ENCODE measurements around the gene ACYP2. TPM values are rescaled to one million over a fixed set of nuclear protein-coding genes. Genes with fewer than 3 reads are reported as not detected.

ACYP2 gene
- total RNA-seq, 1 experiment from 2014 or later = 22.8 TPM

- Histone ChIP-seq H3K4me1 (ENCODE audit: low read length) (no peaks in the 10 kb centered on the region), H3K27me3 (ENCODE audit: low read length) (no peaks in the 10 kb centered on the region), H4K20me1 (ENCODE audit: insufficient read depth, low read depth, low read length) (no peaks in the 10 kb centered on the region), H3K9me2 (replicated peaks; ENCODE audit: insufficient read depth, low read length) (no peaks in the 10 kb centered on the region), H3K9ac (ENCODE audit: low read length) (no peak overlapping the region), H3K27ac (ENCODE audit: low read length) (no peak overlapping the region), H3K4me2 (ENCODE audit: low read depth, low read length, poor library complexity, severe bottlenecking) (no peak overlapping the region), H3K79me2 (ENCODE audit: low read length) (no peaks in the 10 kb centered on the region), H3K36me3 (ENCODE audit: insufficient read depth, low read length) (no peaks in the 10 kb centered on the region), H2AFZ (ENCODE audit: low read length) (no peak overlapping the region), H3K4me3 (ENCODE audit: low read length) (no peak overlapping the region), H3K9me3 (ENCODE audit: low read length) (no peaks in the 10 kb centered on the region)
- no peak for DNase-seq
Measured at GRCh38 chr2:54224997-54225396, 109.6 kb downstream of the ACYP2 start.

- Histone ChIP-seq H3K27ac (ENCODE audit: low read length) (no peak overlapping the region), H3K27me3 (ENCODE audit: low read length) (no peaks in the 10 kb centered on the region), H3K4me1 (ENCODE audit: low read length) (no peaks in the 10 kb centered on the region), H2AFZ (ENCODE audit: low read length) (no peak overlapping the region), H3K9me2 (replicated peaks; ENCODE audit: insufficient read depth, low read length) (no peaks in the 10 kb centered on the region), H3K9me3 (ENCODE audit: low read length) (no peaks in the 10 kb centered on the region), H3K79me2 (ENCODE audit: low read length) (no peaks in the 10 kb centered on the region), H3K4me3 (ENCODE audit: low read length) (no peak overlapping the region), H3K4me2 (ENCODE audit: low read depth, low read length, poor library complexity, severe bottlenecking) (no peak overlapping the region), H3K9ac (ENCODE audit: low read length) (no peak overlapping the region), H4K20me1 (ENCODE audit: insufficient read depth, low read depth, low read length) (no peaks in the 10 kb centered on the region), H3K36me3 (ENCODE audit: insufficient read depth, low read length) (no peaks in the 10 kb centered on the region)
- DNase-seq = no peak
Measured at GRCh38 chr2:54226260-54226659, 110.8 kb downstream of the ACYP2 start.

- no peaks in the 10 kb centered on the region for H3K9me3 ChIP-seq (ENCODE audit: low read length)
- no peak overlapping the region for H3K27ac ChIP-seq (ENCODE audit: low read length)
- H4K20me1 ChIP-seq (ENCODE audit: insufficient read depth, low read depth, low read length) = no peaks in the 10 kb centered on the region
- no peak overlapping the region for H3K4me2 ChIP-seq (ENCODE audit: low read depth, low read length, poor library complexity, severe bottlenecking)
- no peaks in the 10 kb centered on the region for H3K9me2 ChIP-seq (replicated peaks; ENCODE audit: insufficient read depth, low read length)
- H3K27me3 ChIP-seq (ENCODE audit: low read length) = no peaks in the 10 kb centered on the region
- H3K79me2 ChIP-seq (ENCODE audit: low read length) = no peaks in the 10 kb centered on the region
- H3K4me1 ChIP-seq (ENCODE audit: low read length) = no peaks in the 10 kb centered on the region
- H3K9ac ChIP-seq (ENCODE audit: low read length) = no peak overlapping the region
- H3K4me3 ChIP-seq (ENCODE audit: low read length) = no peak overlapping the region
- no peaks in the 10 kb centered on the region for H3K36me3 ChIP-seq (ENCODE audit: insufficient read depth, low read length)
- DNase-seq = no peak
- H2AFZ ChIP-seq (ENCODE audit: low read length) = no peak overlapping the region
Measured at GRCh38 chr2:54227798-54228197, 112.4 kb downstream of the ACYP2 start.

GRCh38 chr2:54228945-54229344, 113.5 kb downstream of the ACYP2 start:
- Histone ChIP-seq H3K4me3 (ENCODE audit: low read length) (no peak overlapping the region), H3K9me3 (ENCODE audit: low read length) (no peaks in the 10 kb centered on the region), H3K36me3 (ENCODE audit: insufficient read depth, low read length) (no peaks in the 10 kb centered on the region), H3K4me2 (ENCODE audit: low read depth, low read length, poor library complexity, severe bottlenecking) (no peak overlapping the region), H3K79me2 (ENCODE audit: low read length) (no peaks in the 10 kb centered on the region), H4K20me1 (ENCODE audit: insufficient read depth, low read depth, low read length) (no peaks in the 10 kb centered on the region), H3K27me3 (ENCODE audit: low read length) (no peaks in the 10 kb centered on the region), H3K4me1 (ENCODE audit: low read length) (no peaks in the 10 kb centered on the region), H3K27ac (ENCODE audit: low read length) (no peak overlapping the region), H3K9me2 (replicated peaks; ENCODE audit: insufficient read depth, low read length) (no peaks in the 10 kb centered on the region), H3K9ac (ENCODE audit: low read length) (no peak overlapping the region), H2AFZ (ENCODE audit: low read length) (no peak overlapping the region)
- no peak for DNase-seq

- Histone ChIP-seq H3K4me2 (ENCODE audit: low read depth, low read length, poor library complexity, severe bottlenecking) (no peak overlapping the region), H3K27me3 (ENCODE audit: low read length) (no peaks in the 10 kb centered on the region), H3K9me3 (ENCODE audit: low read length) (no peaks in the 10 kb centered on the region), H3K79me2 (ENCODE audit: low read length) (no peaks in the 10 kb centered on the region), H3K4me3 (ENCODE audit: low read length) (no peak overlapping the region), H4K20me1 (ENCODE audit: insufficient read depth, low read depth, low read length) (no peaks in the 10 kb centered on the region), H3K4me1 (ENCODE audit: low read length) (no peaks in the 10 kb centered on the region), H3K36me3 (ENCODE audit: insufficient read depth, low read length) (no peaks in the 10 kb centered on the region), H3K27ac (ENCODE audit: low read length) (no peak overlapping the region), H3K9me2 (replicated peaks; ENCODE audit: insufficient read depth, low read length) (no peaks in the 10 kb centered on the region), H2AFZ (ENCODE audit: low read length) (no peak overlapping the region), H3K9ac (ENCODE audit: low read length) (no peak overlapping the region)
- no peak for DNase-seq
Measured at GRCh38 chr2:54233832-54234649, 118.6 kb downstream of the ACYP2 start.

- Histone ChIP-seq H3K27ac (ENCODE audit: low read length) (no peak overlapping the region), H3K4me1 (ENCODE audit: low read length) (no peaks in the 10 kb centered on the region), H3K4me3 (ENCODE audit: low read length) (no peak overlapping the region), H3K9ac (ENCODE audit: low read length) (no peak overlapping the region), H3K9me3 (ENCODE audit: low read length) (no peaks in the 10 kb centered on the region), H3K9me2 (replicated peaks; ENCODE audit: insufficient read depth, low read length) (no peaks in the 10 kb centered on the region), H2AFZ (ENCODE audit: low read length) (no peak overlapping the region), H3K36me3 (ENCODE audit: insufficient read depth, low read length) (no peaks in the 10 kb centered on the region), H4K20me1 (ENCODE audit: insufficient read depth, low read depth, low read length) (no peaks in the 10 kb centered on the region), H3K27me3 (ENCODE audit: low read length) (no peaks in the 10 kb centered on the region), H3K79me2 (ENCODE audit: low read length) (no peaks in the 10 kb centered on the region), H3K4me2 (ENCODE audit: low read depth, low read length, poor library complexity, severe bottlenecking) (no peak overlapping the region)
- DNase-seq = no peak
Measured at GRCh38 chr2:54237428-54237827, 122.0 kb downstream of the ACYP2 start.

- no peak overlapping the region for H2AFZ ChIP-seq (ENCODE audit: low read length)
- no peak for DNase-seq
- no peak overlapping the region for H3K27ac ChIP-seq (ENCODE audit: low read length)
- H4K20me1 ChIP-seq (ENCODE audit: insufficient read depth, low read depth, low read length) = no peaks in the 10 kb centered on the region
- no peak overlapping the region for H3K4me2 ChIP-seq (ENCODE audit: low read depth, low read length, poor library complexity, severe bottlenecking)
- H3K4me1 ChIP-seq (ENCODE audit: low read length) = no peaks in the 10 kb centered on the region
- no peak overlapping the region for H3K4me3 ChIP-seq (ENCODE audit: low read length)
- no peaks in the 10 kb centered on the region for H3K79me2 ChIP-seq (ENCODE audit: low read length)
- no peaks in the 10 kb centered on the region for H3K36me3 ChIP-seq (ENCODE audit: insufficient read depth, low read length)
- H3K27me3 ChIP-seq (ENCODE audit: low read length) = no peaks in the 10 kb centered on the region
- H3K9me3 ChIP-seq (ENCODE audit: low read length) = no peaks in the 10 kb centered on the region
- H3K9me2 ChIP-seq (replicated peaks; ENCODE audit: insufficient read depth, low read length) = no peaks in the 10 kb centered on the region
- no peak overlapping the region for H3K9ac ChIP-seq (ENCODE audit: low read length)
Measured at GRCh38 chr2:54239427-54239826, 124.0 kb downstream of the ACYP2 start.

- H3K79me2 ChIP-seq (ENCODE audit: low read length) = no peaks in the 10 kb centered on the region
- no peaks in the 10 kb centered on the region for H3K36me3 ChIP-seq (ENCODE audit: insufficient read depth, low read length)
- H3K27me3 ChIP-seq (ENCODE audit: low read length) = no peaks in the 10 kb centered on the region
- no peak overlapping the region for H3K9ac ChIP-seq (ENCODE audit: low read length)
- no peak overlapping the region for H3K27ac ChIP-seq (ENCODE audit: low read length)
- no peaks in the 10 kb centered on the region for H3K9me3 ChIP-seq (ENCODE audit: low read length)
- H3K4me1 ChIP-seq (ENCODE audit: low read length) = no peaks in the 10 kb centered on the region
- no peak for DNase-seq
- no peaks in the 10 kb centered on the region for H3K9me2 ChIP-seq (replicated peaks; ENCODE audit: insufficient read depth, low read length)
- H3K4me2 ChIP-seq (ENCODE audit: low read depth, low read length, poor library complexity, severe bottlenecking) = no peak overlapping the region
- H3K4me3 ChIP-seq (ENCODE audit: low read length) = no peak overlapping the region
- H4K20me1 ChIP-seq (ENCODE audit: insufficient read depth, low read depth, low read length) = no peaks in the 10 kb centered on the region
- no peak overlapping the region for H2AFZ ChIP-seq (ENCODE audit: low read length)
Measured at GRCh38 chr2:54240515-54241469, 125.4 kb downstream of the ACYP2 start.

Data from Karpas-422 (cell line).